WTC11 (cell line): ENCODE measurements around the gene ZBTB43. TPM values are rescaled to one million over a fixed set of nuclear protein-coding genes. Genes with fewer than 3 reads are reported as not detected.

Experiments used
- ATAC-seq: fragments of 200-7000 bp; cut with Tn5 transposase; 2 replicates; pipeline ENCODE4 v1.10.0; 2021; ENCODE audit warnings: mild to moderate bottlenecking, moderate library complexity
- CTCF ChIA-PET: fragments of 300-600 bp; sonication (Branson Sonifier 250); formaldehyde crosslinking; loops from one replicate; lab custom pipeline; 2021; ENCODE audit warnings: antibody characterized with exemption; lab: Charles Lee
- POLR2A ChIA-PET: fragments of 350-600 bp; sonication (Branson Sonifier 250); formaldehyde crosslinking; loops from one replicate; lab custom pipeline; 2021; ENCODE audit warnings: antibody characterized with exemption; lab: Charles Lee
- DNase-seq: peaks from one replicate; pipeline ENCODE4 v3.0.0; 2021; ENCODE audit warnings: low spot score
- H3K27ac Mint-ChIP-seq: 2 replicates; pipeline ENCODE4 v1.8.0; 2021; ENCODE audit warnings: mixed read lengths
- H3K27me3 Mint-ChIP-seq: 2 replicates; pipeline ENCODE4 v1.8.0; 2021; ENCODE audit warnings: low read depth, mild to moderate bottlenecking, moderate library complexity, mixed read lengths
- H3K36me3 Mint-ChIP-seq: 2 replicates; pipeline ENCODE4 v1.8.0; 2021; ENCODE audit warnings: mixed read lengths
- H3K4me1 Mint-ChIP-seq: 2 replicates; pipeline ENCODE4 v1.8.0; 2022; ENCODE audit warnings: mixed read lengths
- H3K4me3 Mint-ChIP-seq: 2 replicates; pipeline ENCODE4 v1.8.0; 2021; ENCODE audit warnings: mild to moderate bottlenecking, moderate library complexity, mixed read lengths
- H3K9me3 Mint-ChIP-seq: 2 replicates; pipeline ENCODE4 v1.8.0; 2021; ENCODE audit warnings: mixed read lengths
- CREB1 ChIP-seq: sonication (generic); formaldehyde crosslinking; IDR thresholded peaks from 2 replicates; pipeline ENCODE4 v1.8.0; 2023; ENCODE audit warnings: mild to moderate bottlenecking, missing genetic modification reagents
- EMX1 ChIP-seq: fragments of 250-450 bp; sonication (Bioruptor Pico); IDR thresholded peaks from 2 replicates; pipeline ENCODE4 v1.8.0; 2021; ENCODE audit warnings: mild to moderate bottlenecking
- FOXJ3 ChIP-seq: sonication (generic); formaldehyde crosslinking; IDR thresholded peaks from 2 replicates; pipeline ENCODE4 v1.9.0; 2021; ENCODE audit warnings: missing genetic modification reagents, mild to moderate bottlenecking, borderline replicate concordance
- FOXP1 ChIP-seq: sonication (generic); formaldehyde crosslinking; IDR thresholded peaks from 2 replicates; pipeline ENCODE4 v1.8.0; 2022; ENCODE audit warnings: missing genetic modification reagents, mild to moderate bottlenecking, moderate library complexity, borderline replicate concordance
- MYBL2 ChIP-seq: sonication (generic); formaldehyde crosslinking; IDR thresholded peaks from 2 replicates; pipeline ENCODE4 v1.8.1; 2023; ENCODE audit warnings: mild to moderate bottlenecking, moderate library complexity, missing genetic modification reagents
- NFYB ChIP-seq: sonication (generic); formaldehyde crosslinking; conservative IDR thresholded peaks from 2 replicates; pipeline ENCODE4 v1.8.0; 2022; ENCODE audit warnings: low read depth, missing genetic modification reagents
- TEAD4 ChIP-seq: sonication (generic); formaldehyde crosslinking; IDR thresholded peaks from 2 replicates; pipeline ENCODE4 v1.8.0; 2022; ENCODE audit warnings: mild to moderate bottlenecking, missing genetic modification reagents
- TP53 ChIP-seq: sonication (generic); formaldehyde crosslinking; IDR thresholded peaks from 2 replicates; pipeline ENCODE4 v1.8.1; 2023; ENCODE audit warnings: mild to moderate bottlenecking, missing genetic modification reagents
- ZBTB21 ChIP-seq: sonication (generic); formaldehyde crosslinking; IDR thresholded peaks from 2 replicates; pipeline ENCODE4 v1.8.1; 2023; ENCODE audit warnings: mild to moderate bottlenecking, missing genetic modification reagents, borderline replicate concordance
- ZNF121 ChIP-seq: sonication (generic); formaldehyde crosslinking; IDR thresholded peaks from 2 replicates; pipeline ENCODE4 v1.8.0; 2023; ENCODE audit warnings: missing genetic modification reagents
- total RNA-seq: library from RNA; stranded (reverse); gene quantifications from 3 replicates; pipeline ENCODE4 v1.2.3, GENCODE V29; 2021
- TF ChIP-seq, protein P1 (sequence below): sonication (generic); formaldehyde crosslinking; IDR thresholded peaks from 2 replicates; pipeline ENCODE4 v1.8.0; 2022; ENCODE audit warnings: mild to moderate bottlenecking, missing genetic modification reagents
- TF ChIP-seq, protein P2 (sequence below): fragments of 250-450 bp; sonication (Bioruptor Pico); conservative IDR thresholded peaks from 2 replicates; pipeline ENCODE4 v1.9.0; 2021; ENCODE audit warnings: mild to moderate bottlenecking
- TF ChIP-seq, protein P3 (sequence below): sonication (generic); formaldehyde crosslinking; IDR thresholded peaks from 2 replicates; pipeline ENCODE4 v1.8.1; 2023; ENCODE audit warnings: mild to moderate bottlenecking, missing genetic modification reagents, borderline replicate concordance
- TF ChIP-seq, protein P4 (sequence below): sonication (generic); formaldehyde crosslinking; IDR thresholded peaks from 2 replicates; pipeline ENCODE4 v1.8.1; 2022; ENCODE audit warnings: missing genetic modification reagents, borderline replicate concordance
- TF ChIP-seq, protein P5 (sequence below): sonication (generic); formaldehyde crosslinking; conservative IDR thresholded peaks from 2 replicates; pipeline ENCODE4 v1.8.1; 2023; ENCODE audit warnings: mild to moderate bottlenecking, low read depth, missing genetic modification reagents, moderate library complexity
- TF ChIP-seq, protein P6 (sequence below): fragments of 250-450 bp; sonication (Bioruptor Pico); IDR thresholded peaks from 2 replicates; pipeline ENCODE4 v1.9.0; 2021; ENCODE audit warnings: moderate library complexity, mild to moderate bottlenecking, inconsistent platforms, borderline replicate concordance

ZBTB43 gene
- total RNA-seq, 1 experiment from 2014 or later: 23.8 TPM

DNA sequence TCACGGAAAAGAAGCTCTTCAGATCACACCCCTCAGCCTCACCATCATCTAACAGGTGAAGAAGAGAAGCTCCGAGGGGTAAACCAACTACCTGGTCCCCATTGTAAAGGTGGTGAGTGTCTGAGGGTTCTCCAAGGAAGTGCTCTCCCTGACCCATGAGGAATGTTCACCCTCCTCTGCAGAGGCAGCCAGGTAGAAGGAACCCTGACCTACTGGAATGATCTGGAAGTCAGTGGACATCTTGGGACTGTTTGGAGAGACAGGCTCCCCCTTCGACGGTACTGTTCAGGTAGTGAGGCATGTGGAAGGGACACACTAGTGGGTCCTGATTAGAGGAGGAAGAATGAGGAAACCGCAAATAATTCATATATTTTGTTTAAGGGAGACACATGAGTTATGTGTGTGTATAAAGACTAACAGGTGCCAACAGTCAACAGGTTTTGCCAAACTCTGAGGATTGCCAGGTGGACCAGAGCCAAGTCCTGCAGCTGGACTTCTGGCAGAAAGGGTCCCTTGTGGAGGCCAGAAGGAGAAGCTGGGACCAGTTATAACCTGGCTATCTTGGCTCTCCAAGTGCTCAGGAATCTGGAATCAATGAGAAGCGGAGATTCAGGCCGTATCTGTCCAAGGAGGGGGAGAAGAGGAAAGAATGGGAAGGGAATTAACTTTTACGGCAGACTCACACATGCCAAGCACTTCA lies 52.6 kb downstream of the ZBTB43 start:
- CTCF ChIA-PET: no interaction called here
- no peak for ATAC-seq
- no peak for TF ChIP-seq FOXJ3 (CRISPR knock-in tag)
- H3K9me3 Mint-ChIP-seq: no peaks in the 10 kb centered on the region
- H3K4me3 Mint-ChIP-seq: no peak overlapping the region
- no peak overlapping the region for H3K27ac Mint-ChIP-seq
- POLR2A ChIA-PET: no interaction called here
- H3K4me1 Mint-ChIP-seq: peaks cover 22% of the 10 kb centered on the region
- peaks cover 26% of the 10 kb centered on the region for H3K27me3 Mint-ChIP-seq
- no peaks in the 10 kb centered on the region for H3K36me3 Mint-ChIP-seq
- DNase-seq: no peak

DNA sequence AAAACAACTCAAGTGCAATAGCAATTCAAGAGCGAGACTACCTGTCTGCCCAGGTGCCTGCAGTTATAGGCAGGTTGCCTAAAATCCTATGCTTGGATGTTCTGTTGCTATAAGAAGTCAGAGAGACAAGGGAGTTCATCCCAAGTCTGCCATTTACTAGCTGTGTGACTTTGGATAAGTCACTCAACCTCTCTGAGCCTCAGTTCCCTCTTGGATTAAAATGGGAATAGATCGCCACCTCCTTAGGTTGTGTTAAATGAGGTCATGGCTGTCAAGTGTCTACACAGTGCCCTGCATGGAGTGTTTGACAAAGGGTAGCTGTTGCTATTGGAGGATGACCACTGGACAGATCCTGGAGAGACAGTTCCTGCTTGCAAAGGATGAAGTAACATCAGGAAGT lies 54.3 kb downstream of the ZBTB43 start:
- H3K4me1 Mint-ChIP-seq: peaks cover 33% of the 10 kb centered on the region
- H3K36me3 Mint-ChIP-seq: no peaks in the 10 kb centered on the region
- TF ChIP-seq TEAD4 (CRISPR knock-in tag) (no peak), ZNF121 (CRISPR knock-in tag) (no peak), FOXP1 (no peak)
- TF ChIP-seq, protein P1, sequence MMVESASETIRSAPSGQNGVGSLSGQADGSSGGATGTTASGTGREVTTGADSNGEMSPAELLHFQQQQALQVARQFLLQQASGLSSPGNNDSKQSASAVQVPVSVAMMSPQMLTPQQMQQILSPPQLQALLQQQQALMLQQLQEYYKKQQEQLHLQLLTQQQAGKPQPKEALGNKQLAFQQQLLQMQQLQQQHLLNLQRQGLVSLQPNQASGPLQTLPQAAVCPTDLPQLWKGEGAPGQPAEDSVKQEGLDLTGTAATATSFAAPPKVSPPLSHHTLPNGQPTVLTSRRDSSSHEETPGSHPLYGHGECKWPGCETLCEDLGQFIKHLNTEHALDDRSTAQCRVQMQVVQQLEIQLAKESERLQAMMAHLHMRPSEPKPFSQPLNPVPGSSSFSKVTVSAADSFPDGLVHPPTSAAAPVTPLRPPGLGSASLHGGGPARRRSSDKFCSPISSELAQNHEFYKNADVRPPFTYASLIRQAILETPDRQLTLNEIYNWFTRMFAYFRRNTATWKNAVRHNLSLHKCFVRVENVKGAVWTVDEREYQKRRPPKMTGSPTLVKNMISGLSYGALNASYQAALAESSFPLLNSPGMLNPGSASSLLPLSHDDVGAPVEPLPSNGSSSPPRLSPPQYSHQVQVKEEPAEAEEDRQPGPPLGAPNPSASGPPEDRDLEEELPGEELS: no peak
- TF ChIP-seq, protein P2, sequence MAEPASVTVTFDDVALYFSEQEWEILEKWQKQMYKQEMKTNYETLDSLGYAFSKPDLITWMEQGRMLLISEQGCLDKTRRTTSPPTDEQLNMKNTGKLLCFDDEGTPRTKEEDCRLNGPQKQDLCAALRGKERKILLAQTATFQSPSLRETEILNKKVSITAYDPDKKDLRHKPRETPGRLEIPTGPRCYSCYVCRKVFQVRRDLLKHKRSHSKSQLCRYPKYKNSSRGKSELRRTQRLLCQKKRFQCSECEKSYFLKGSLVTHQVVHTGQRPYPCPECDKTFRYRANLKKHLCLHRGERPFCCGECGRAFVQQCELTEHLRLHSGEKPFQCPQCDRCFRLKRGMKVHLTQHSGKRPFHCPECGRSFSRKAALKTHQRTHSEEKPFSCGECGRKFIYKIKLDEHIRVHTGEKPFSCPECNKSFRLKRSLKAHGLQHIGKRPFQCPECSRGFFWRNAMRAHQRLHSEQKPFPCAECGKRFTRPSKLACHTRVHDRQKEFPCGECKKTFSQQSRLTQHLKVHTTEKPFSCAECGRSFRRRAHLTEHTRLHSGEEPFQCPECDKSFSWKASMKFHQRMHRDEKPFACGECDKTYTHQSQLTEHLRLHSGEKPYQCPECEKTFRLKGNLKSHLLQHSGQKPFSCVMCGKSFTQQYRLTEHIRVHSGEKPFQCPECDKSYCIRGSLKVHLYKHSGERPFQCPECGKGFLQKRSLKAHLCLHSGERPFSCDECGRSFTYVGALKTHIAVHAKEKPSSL (CRISPR knock-in tag): no peak
- TF ChIP-seq, protein P3, sequence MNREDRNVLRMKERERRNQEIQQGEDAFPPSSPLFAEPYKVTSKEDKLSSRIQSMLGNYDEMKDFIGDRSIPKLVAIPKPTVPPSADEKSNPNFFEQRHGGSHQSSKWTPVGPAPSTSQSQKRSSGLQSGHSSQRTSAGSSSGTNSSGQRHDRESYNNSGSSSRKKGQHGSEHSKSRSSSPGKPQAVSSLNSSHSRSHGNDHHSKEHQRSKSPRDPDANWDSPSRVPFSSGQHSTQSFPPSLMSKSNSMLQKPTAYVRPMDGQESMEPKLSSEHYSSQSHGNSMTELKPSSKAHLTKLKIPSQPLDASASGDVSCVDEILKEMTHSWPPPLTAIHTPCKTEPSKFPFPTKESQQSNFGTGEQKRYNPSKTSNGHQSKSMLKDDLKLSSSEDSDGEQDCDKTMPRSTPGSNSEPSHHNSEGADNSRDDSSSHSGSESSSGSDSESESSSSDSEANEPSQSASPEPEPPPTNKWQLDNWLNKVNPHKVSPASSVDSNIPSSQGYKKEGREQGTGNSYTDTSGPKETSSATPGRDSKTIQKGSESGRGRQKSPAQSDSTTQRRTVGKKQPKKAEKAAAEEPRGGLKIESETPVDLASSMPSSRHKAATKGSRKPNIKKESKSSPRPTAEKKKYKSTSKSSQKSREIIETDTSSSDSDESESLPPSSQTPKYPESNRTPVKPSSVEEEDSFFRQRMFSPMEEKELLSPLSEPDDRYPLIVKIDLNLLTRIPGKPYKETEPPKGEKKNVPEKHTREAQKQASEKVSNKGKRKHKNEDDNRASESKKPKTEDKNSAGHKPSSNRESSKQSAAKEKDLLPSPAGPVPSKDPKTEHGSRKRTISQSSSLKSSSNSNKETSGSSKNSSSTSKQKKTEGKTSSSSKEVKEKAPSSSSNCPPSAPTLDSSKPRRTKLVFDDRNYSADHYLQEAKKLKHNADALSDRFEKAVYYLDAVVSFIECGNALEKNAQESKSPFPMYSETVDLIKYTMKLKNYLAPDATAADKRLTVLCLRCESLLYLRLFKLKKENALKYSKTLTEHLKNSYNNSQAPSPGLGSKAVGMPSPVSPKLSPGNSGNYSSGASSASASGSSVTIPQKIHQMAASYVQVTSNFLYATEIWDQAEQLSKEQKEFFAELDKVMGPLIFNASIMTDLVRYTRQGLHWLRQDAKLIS (CRISPR knock-in tag): no peak
- TF ChIP-seq, all 79 proteins: peak for 0
- Mint-ChIP-seq H3K4me3 (peak overlapping the region; percentile 72), H3K27me3 (peaks cover 20% of the 10 kb centered on the region), H3K9me3 (no peaks in the 10 kb centered on the region), H3K27ac (no peak overlapping the region)
- CTCF ChIA-PET: interaction anchor here (0.6 to 2.9 kb wide), 10 partner anchors 9 to 169 kb away, joined by 3 to 9 read pairs (median 4); partner anchors contain the start of gene RALGPS1
- POLR2A ChIA-PET: interaction anchor here (0.6 kb wide), 1 partner anchor 329 kb away, joined by 3 read pairs; no protein-coding TSS in a partner anchor
- ATAC-seq: no peak
- DNase-seq: no peak

DNA sequence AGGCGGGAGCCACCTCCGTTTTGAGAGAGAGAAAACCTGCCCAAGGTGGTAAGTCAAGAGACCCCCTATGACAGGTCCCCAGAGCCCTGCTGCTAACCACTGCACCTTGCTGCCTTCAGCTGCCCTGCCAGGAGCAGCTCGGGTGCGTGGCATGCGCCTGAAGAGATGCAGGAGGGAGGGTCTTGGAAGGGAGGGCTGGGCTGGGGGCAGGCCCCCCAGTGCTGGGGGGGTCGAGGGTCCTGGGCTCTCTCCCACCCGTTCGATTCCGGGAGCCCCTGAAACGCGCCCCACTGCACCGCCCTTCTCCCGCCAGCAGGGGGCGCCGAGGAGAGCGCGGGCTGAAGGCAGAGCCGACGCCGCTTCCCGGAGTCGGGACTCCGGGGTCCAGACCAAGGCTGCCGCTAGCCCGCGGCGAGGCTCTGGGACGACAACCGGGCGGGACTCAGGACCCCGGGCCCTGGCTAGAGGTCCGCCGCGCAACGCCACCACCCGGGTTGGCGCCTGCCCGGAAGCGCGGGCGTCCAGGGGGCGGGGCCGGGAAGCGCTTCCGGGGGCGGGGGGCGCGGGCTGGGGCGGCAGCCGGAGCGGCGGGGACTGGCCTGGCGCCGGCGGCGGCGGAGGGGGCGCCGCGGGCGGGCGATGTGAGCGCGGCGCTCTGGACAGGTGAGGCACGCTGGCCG lies 55.4 kb downstream of the ZBTB43 start, which contains the start of gene ZBTB34:
Gene ZBTB34 (plus strand): TSS at position 563 of the 680 bp plus-strand sequence. CDS start 18,761 bp downstream, outside the sequence.
- CTCF ChIA-PET: interaction anchor here (0.6 to 2.9 kb wide), 19 partner anchors 8 to 523 kb away, joined by 3 to 9 read pairs (median 4); partner anchors contain the start of gene RALGPS1
- Mint-ChIP-seq H3K27ac (peak within 1 kb of the TSS; percentile 54), H3K4me1 (peaks cover 33% of the 10 kb centered on the region), H3K27me3 (peaks cover 19% of the 10 kb centered on the region), H3K36me3 (peaks cover 5% of the 10 kb centered on the region), H3K9me3 (no peaks in the 10 kb centered on the region), H3K4me3 (peak within 1 kb of the TSS; percentile 81)
- POLR2A ChIA-PET: interaction anchor here (1.4 kb wide), 1 partner anchor 56 kb away, joined by 3 read pairs; the partner anchor contains the start of gene ZBTB43
- DNase-seq (peak; percentile 83), ATAC-seq (peak; percentile 72)
- TF ChIP-seq TP53 (no peak), EMX1 (no peak), MYBL2 (0 out of 2 replicates have a peak, but pooled peaks have one; percentile 56), NFYB (CRISPR knock-in tag) (0 out of 2 replicates have a peak, but pooled peaks have one; percentile 18), CREB1 (CRISPR knock-in tag) (no peak), ZBTB21 (no peak)
- TF ChIP-seq, protein P4, sequence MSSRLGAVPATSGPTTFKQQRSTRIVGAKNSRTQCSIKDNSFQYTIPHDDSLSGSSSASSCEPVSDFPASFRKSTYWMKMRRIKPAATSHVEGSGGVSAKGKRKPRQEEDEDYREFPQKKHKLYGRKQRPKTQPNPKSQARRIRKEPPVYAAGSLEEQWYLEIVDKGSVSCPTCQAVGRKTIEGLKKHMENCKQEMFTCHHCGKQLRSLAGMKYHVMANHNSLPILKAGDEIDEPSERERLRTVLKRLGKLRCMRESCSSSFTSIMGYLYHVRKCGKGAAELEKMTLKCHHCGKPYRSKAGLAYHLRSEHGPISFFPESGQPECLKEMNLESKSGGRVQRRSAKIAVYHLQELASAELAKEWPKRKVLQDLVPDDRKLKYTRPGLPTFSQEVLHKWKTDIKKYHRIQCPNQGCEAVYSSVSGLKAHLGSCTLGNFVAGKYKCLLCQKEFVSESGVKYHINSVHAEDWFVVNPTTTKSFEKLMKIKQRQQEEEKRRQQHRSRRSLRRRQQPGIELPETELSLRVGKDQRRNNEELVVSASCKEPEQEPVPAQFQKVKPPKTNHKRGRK (CRISPR knock-in tag): no peak
- TF ChIP-seq, protein P5, sequence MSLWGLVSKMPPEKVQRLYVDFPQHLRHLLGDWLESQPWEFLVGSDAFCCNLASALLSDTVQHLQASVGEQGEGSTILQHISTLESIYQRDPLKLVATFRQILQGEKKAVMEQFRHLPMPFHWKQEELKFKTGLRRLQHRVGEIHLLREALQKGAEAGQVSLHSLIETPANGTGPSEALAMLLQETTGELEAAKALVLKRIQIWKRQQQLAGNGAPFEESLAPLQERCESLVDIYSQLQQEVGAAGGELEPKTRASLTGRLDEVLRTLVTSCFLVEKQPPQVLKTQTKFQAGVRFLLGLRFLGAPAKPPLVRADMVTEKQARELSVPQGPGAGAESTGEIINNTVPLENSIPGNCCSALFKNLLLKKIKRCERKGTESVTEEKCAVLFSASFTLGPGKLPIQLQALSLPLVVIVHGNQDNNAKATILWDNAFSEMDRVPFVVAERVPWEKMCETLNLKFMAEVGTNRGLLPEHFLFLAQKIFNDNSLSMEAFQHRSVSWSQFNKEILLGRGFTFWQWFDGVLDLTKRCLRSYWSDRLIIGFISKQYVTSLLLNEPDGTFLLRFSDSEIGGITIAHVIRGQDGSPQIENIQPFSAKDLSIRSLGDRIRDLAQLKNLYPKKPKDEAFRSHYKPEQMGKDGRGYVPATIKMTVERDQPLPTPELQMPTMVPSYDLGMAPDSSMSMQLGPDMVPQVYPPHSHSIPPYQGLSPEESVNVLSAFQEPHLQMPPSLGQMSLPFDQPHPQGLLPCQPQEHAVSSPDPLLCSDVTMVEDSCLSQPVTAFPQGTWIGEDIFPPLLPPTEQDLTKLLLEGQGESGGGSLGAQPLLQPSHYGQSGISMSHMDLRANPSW: no peak
- TF ChIP-seq, protein P6, sequence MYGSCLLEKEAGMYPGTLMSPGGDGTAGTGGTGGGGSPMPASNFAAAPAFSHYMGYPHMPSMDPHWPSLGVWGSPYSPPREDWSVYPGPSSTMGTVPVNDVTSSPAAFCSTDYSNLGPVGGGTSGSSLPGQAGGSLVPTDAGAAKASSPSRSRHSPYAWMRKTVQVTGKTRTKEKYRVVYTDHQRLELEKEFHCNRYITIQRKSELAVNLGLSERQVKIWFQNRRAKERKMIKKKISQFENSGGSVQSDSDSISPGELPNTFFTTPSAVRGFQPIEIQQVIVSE (CRISPR knock-in tag): no peak
